Hepatocyte (in vitro differentiated cells): Measurements from ENCODE around the gene PER2. TPM values are rescaled to one million over a fixed set of nuclear protein-coding genes. Genes with fewer than 3 reads are reported as not detected.

Source experiments
- DNase-seq: peaks from one replicate; pipeline ENCODE4 v3.0.0-alpha.2; 2016; ENCODE audit warnings: low spot score
- H2AFZ ChIP-seq: fragments of 200-600 bp; sonication (generic); 2 replicates; pipeline ENCODE4 v1.6.0; 2016; ENCODE audit warnings: antibody characterized with exemption, mild to moderate bottlenecking
- H3K27ac ChIP-seq: fragments of 200-600 bp; sonication (generic); 2 replicates; pipeline ENCODE4 v1.5.1; 2016; ENCODE audit warnings: mild to moderate bottlenecking
- H3K27me3 ChIP-seq: fragments of 200-600 bp; sonication (generic); 2 replicates; pipeline ENCODE4 v1.6.1; 2016
- H3K36me3 ChIP-seq: fragments of 200-600 bp; sonication (generic); replicated peaks from 2 replicates; pipeline ENCODE4 v1.5.1; 2016; ENCODE audit warnings: low read depth; ENCODE audit not compliant: insufficient read depth
- H3K4me1 ChIP-seq: fragments of 200-600 bp; sonication (generic); 2 replicates; pipeline ENCODE4 v1.5.1; 2016; ENCODE audit warnings: mild to moderate bottlenecking, moderate library complexity; ENCODE audit not compliant: insufficient read depth
- H3K4me2 ChIP-seq: fragments of 200-600 bp; sonication (generic); 2 replicates; pipeline ENCODE4 v1.6.0; 2016
- H3K4me3 ChIP-seq: fragments of 200-600 bp; sonication (generic); 2 replicates; pipeline ENCODE4 v1.5.1; 2016; ENCODE audit warnings: mild to moderate bottlenecking
- H3K79me2 ChIP-seq: fragments of 200-600 bp; sonication (generic); 2 replicates; pipeline ENCODE4 v1.6.0; 2017; ENCODE audit warnings: mild to moderate bottlenecking
- H3K9me2 ChIP-seq: fragments of 200-600 bp; sonication (generic); replicated peaks from 2 replicates; pipeline ENCODE4 v1.6.0; 2017; ENCODE audit warnings: mild to moderate bottlenecking; ENCODE audit not compliant: insufficient read depth
- H3K9me3 ChIP-seq: fragments of 200-600 bp; sonication (generic); 2 replicates; pipeline ENCODE4 v1.5.1; 2016; ENCODE audit warnings: low read depth, mild to moderate bottlenecking
- H4K20me1 ChIP-seq: fragments of 200-600 bp; sonication (generic); 2 replicates; pipeline ENCODE4 v1.6.0; 2016; ENCODE audit warnings: mild to moderate bottlenecking; ENCODE audit not compliant: insufficient read depth, poor library complexity, severe bottlenecking
- CTCF ChIP-seq: fragments of 200-600 bp; sonication (generic); IDR thresholded peaks from 2 replicates; pipeline ENCODE4 v1.5.1; 2016; ENCODE audit warnings: antibody characterized with exemption, mild to moderate bottlenecking; ENCODE audit not compliant: poor library complexity
- EZH2 ChIP-seq: fragments of 200-600 bp; sonication (generic); IDR thresholded peaks from 2 replicates; pipeline ENCODE4 v1.6.1; 2016; ENCODE audit warnings: antibody characterized with exemption, mild to moderate bottlenecking, borderline replicate concordance
- EZH2phosphoT487 ChIP-seq: fragments of 200-600 bp; sonication (generic); IDR thresholded peaks from one replicate; pipeline ENCODE4 v1.6.1; 2018; ENCODE audit warnings: antibody characterized with exemption, mild to moderate bottlenecking, low read depth, moderate library complexity; ENCODE audit not compliant: unreplicated experiment, severe bottlenecking
- WGBS: methylation state at CpG from one replicate; pipeline ENCODE4 v1.1.6; 2016; ENCODE audit warnings: low lambda C conversion rate; ENCODE audit errors: missing lambda C conversion rate; 5-methylcytosine and 5-hydroxymethylcytosine counted together
- polyA plus RNA-seq: library from polyadenylated mRNA; unstranded; fragments of >200 nt; fragmentation: Nextera tagmentation; extraction: Ambion mirVana; gene quantifications from 2 replicates; pipeline ENCODE4 v1.2.1, GENCODE V29; 2016
- total RNA-seq: library from RNA; depleted of rRNA; stranded (reverse); fragments of >200 nt; gene quantifications from 2 replicates; pipeline ENCODE4 v1.2.3, GENCODE V29; 2014

The PER2 gene
- total and polyA plus RNA-seq, 2 experiments from 2014 or later: 6.0 to 8.9 TPM

DNA sequence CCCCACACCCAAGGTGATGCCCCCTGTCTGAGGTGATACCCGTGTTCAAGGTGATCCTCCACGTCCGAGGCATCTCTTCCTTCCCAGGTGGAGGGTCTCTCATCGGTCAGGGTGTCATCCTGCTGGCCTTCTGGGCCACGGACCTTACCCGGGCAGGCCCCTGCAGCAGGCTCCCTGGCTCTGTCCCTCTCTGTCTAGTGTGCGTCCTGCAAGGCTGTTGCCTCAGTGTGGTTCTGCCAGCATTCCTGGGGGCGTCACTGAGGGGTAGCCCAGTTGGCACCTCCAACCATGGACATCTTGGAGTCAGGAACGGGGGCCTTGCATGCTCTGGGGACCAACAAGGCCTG, 5.6 kb upstream of the PER2 start:
- H3K4me3 ChIP-seq: no peak overlapping the region
- H3K27ac ChIP-seq: peak overlapping the region; percentile 22
- no peaks in the 10 kb centered on the region for H3K79me2 ChIP-seq
- H3K27me3 ChIP-seq: no peaks in the 10 kb centered on the region
- no peaks in the 10 kb centered on the region for H3K9me3 ChIP-seq
- H3K4me2 ChIP-seq: no peak overlapping the region
- H3K36me3 ChIP-seq: no peaks in the 10 kb centered on the region
- H3K4me1 ChIP-seq: peaks cover 20% of the 10 kb centered on the region
- 97% methylated on average over 9 of the region's 9 CpGs for WGBS
- no peak for TF ChIP-seq EZH2
- TF ChIP-seq EZH2phosphoT487: no peak
- no peak overlapping the region for H2AFZ ChIP-seq
- no peak for DNase-seq
- H3K9me2 ChIP-seq: no peaks in the 10 kb centered on the region
- no peaks in the 10 kb centered on the region for H4K20me1 ChIP-seq

DNA sequence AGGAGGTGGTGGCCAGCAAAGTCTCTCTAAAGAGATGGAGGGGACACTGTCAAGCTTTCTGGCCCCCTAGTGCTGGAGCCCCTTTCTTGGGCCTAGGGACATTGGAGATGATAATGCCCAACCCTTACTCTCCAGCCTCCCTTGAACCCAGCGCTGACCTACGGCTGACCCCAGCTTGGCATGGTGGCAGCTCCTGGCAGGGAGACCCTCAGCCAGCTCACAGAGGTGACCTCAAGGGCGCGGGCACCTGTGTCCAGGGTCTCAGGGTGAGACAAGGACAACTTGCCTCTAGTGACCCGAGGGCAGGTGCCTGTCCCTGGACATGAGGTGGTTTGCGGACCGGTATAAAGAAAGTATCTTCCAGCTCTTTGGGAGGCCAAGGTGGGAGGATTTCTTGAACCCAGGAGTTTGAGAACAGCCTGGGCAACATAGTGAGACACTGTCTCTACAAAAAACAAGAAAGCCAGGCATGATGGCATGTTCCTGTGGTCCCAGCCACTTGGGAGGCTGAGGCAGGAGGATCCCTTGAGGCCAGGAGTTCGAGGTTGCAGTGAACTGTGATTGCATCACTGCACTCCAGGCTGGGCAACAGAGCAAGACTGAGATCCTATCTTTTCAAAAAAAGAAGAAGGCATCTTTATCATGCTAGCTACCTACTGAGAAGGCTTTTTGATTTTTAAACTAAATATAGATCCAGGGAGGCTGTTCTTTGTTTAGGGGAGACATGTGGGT, 3.3 kb upstream of the PER2 start:
- Histone ChIP-seq H3K4me3 (no peak overlapping the region), H3K27me3 (no peaks in the 10 kb centered on the region), H3K36me3 (no peaks in the 10 kb centered on the region), H3K27ac (no peak overlapping the region), H4K20me1 (no peaks in the 10 kb centered on the region), H3K9me3 (no peaks in the 10 kb centered on the region), H2AFZ (no peak overlapping the region), H3K9me2 (no peaks in the 10 kb centered on the region), H3K79me2 (peaks cover 13% of the 10 kb centered on the region), H3K4me2 (no peak overlapping the region), H3K4me1 (peaks cover 28% of the 10 kb centered on the region)
- no peak for TF ChIP-seq EZH2
- TF ChIP-seq EZH2phosphoT487: no peak
- no peak for TF ChIP-seq CTCF
- WGBS: 94% methylated on average over 8 of the region's 8 CpGs
- no peak for DNase-seq

DNA sequence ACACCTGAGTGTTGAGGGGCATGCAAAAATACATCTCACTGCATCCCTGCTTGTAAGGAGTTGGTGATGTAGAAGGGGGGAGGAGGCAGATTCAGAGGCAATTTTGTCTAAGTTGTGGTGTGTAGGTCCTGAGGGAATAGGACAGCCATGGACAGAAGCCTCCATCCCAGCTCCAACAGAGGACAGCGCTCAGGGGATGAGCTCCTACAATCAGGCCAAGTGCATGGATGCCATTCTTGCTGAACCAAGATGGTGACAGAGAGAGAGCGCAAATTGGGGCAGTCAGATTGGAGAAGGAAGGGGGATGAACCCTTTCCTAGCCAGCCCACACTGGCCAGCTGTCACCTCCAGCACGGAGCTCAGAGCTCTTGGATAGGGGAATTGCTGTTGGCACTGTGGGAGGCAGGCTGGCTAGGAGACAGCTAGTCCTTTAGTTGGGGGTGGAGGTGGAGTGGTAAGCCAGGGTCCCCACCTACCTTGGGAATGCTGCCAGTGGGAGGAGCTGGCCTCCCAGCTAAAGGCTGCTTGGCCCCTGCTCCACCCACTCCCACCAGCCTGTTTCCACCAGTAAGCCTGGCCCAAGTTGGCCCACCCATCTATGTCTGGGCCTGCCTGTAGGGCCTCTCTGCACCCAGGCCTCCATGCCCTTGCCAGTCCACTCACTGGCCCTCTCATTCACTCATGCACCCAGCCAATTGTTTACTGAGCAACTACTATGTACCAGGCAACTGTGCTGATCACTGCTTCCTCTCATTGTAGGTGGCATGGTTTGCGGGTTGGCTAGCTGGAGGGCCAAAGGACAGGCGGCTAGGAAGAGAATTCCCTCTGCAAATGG, 2.5 kb upstream of the PER2 start:
- peaks cover 18% of the 10 kb centered on the region for H3K79me2 ChIP-seq
- TF ChIP-seq EZH2phosphoT487 (no peak), EZH2 (no peak), CTCF (no peak)
- H3K9me2 ChIP-seq: no peaks in the 10 kb centered on the region
- no peak for DNase-seq
- H3K4me1 ChIP-seq: peaks cover 36% of the 10 kb centered on the region
- no peaks in the 10 kb centered on the region for H4K20me1 ChIP-seq
- no peaks in the 10 kb centered on the region for H3K27me3 ChIP-seq
- peak overlapping the region; percentile 79 for H3K27ac ChIP-seq
- no peak overlapping the region for H3K4me2 ChIP-seq
- H2AFZ ChIP-seq: no peak overlapping the region
- H3K9me3 ChIP-seq: no peaks in the 10 kb centered on the region
- WGBS: 94% methylated on average over 5 of the region's 5 CpGs
- no peaks in the 10 kb centered on the region for H3K36me3 ChIP-seq
- H3K4me3 ChIP-seq: no peak overlapping the region

- Histone ChIP-seq H3K36me3 (no peaks in the 10 kb centered on the region), H2AFZ (no peak overlapping the region), H3K79me2 (peaks cover 21% of the 10 kb centered on the region), H3K4me2 (peak overlapping the region; percentile 86), H3K9me3 (no peaks in the 10 kb centered on the region), H3K9me2 (no peaks in the 10 kb centered on the region), H3K4me3 (no peak overlapping the region), H3K27me3 (no peaks in the 10 kb centered on the region), H3K27ac (peak overlapping the region; percentile 85), H4K20me1 (no peaks in the 10 kb centered on the region), H3K4me1 (peaks cover 42% of the 10 kb centered on the region)
- WGBS: 18% methylated on average over 8 of the region's 8 CpGs
- TF ChIP-seq EZH2phosphoT487: no peak
- no peak for TF ChIP-seq CTCF
- TF ChIP-seq EZH2: no peak
- peak; percentile 84 for DNase-seq
Observed at GRCh38 chr2:238290091-238290509, 1.7 kb upstream of the PER2 start.
